HG02970 (cell line): Measurements from ENCODE around the gene MAN1B1.
"Not testable (repeated sequence)": the region's sequence is repeated elsewhere in the genome, so short reads cannot be mapped to it uniquely, and the experiment has no call there.

ENCODE experiments used
- ATAC-seq: cut with Tn5 transposase; IDR thresholded peaks from one replicate; pipeline ENCODE4 v1.9.1; 2021; ENCODE audit warnings: mild to moderate bottlenecking, moderate library complexity, moderate number of reproducible peaks; ENCODE audit not compliant: unreplicated experiment, low FRiP score

Gene MAN1B1

GRCh38 chr9:137052293-137052692, 34.5 kb upstream of the MAN1B1 start:
- ATAC-seq, result no peak

DNA sequence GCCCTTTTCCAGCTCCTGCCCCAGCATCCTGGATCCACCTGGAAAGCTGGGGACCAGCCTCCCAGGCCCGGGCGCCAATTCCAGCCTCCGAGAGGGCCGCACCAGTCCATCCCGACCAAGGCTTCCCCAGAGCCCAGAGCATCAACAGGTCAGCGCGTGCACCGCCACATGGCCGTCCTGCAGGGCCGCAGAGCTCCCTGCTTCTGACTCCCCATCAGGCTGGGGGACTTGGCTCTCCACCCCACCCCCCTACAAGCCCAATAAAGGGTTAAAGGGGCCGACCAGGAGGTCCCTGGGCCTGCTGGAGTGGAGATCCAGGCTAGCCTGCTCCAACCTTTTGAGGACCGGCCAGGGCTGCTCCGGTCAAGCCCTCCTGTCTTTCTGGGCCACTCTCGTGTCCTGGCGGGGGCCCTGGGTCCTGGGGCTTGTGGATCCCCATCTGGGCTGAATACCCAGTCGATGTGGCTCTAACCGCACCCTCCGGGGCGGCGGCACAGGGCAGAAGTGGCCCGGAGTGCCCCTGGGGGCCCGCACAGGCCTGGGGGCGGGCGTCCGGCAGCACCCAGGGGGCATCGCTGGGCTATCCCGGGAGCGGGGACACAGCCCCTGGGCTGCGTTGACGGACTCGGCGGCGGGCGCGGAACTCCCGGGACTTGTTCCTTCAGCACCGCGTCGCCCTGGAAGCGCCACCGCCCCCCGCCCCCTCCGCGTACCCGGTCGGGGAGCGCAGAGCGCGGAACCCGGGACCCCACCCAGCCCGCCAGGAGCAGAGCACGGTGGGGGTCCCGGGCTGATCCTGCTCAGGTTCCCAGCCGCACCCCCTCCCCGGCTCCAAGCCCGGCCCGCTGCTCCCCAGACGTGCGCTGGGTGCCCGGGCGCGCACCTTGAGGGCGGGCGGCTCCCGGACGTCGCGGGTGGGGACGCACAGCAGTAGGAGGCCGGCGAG, 33.5 kb upstream of the MAN1B1 start:
- ATAC-seq, result no peak

GRCh38 chr9:137053944-137054931, 32.5 kb upstream of the MAN1B1 start, which contains the start of gene ENTPD2:
ENTPD2 (minus strand) TSS chr9:137054061; CDS start chr9:137053997, 64 bp downstream.
- no peak for ATAC-seq

DNA sequence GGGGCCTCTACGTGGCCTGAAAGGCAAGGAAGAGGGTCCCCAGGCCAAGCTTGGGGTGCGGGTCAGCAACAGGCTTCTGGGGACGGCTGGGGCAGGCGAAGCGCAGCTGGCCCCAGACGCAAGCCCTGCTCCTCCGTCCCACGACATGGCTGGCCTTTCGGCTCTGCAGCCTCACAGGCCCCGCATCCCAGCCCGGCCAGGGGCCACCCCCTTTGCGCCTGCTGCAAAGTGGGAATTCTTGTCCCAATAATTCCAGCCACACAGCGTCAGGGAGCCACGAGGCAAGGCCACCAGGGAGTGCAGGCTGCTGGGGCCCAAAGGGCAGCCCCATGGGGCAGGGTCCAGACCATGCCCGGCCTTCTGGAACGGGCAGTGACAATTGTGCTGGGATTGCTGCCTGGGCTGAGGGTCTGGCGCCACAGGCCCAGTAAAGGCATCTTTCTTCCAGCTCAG, 31.8 kb upstream of the MAN1B1 start:
- ATAC-seq, result no peak

DNA sequence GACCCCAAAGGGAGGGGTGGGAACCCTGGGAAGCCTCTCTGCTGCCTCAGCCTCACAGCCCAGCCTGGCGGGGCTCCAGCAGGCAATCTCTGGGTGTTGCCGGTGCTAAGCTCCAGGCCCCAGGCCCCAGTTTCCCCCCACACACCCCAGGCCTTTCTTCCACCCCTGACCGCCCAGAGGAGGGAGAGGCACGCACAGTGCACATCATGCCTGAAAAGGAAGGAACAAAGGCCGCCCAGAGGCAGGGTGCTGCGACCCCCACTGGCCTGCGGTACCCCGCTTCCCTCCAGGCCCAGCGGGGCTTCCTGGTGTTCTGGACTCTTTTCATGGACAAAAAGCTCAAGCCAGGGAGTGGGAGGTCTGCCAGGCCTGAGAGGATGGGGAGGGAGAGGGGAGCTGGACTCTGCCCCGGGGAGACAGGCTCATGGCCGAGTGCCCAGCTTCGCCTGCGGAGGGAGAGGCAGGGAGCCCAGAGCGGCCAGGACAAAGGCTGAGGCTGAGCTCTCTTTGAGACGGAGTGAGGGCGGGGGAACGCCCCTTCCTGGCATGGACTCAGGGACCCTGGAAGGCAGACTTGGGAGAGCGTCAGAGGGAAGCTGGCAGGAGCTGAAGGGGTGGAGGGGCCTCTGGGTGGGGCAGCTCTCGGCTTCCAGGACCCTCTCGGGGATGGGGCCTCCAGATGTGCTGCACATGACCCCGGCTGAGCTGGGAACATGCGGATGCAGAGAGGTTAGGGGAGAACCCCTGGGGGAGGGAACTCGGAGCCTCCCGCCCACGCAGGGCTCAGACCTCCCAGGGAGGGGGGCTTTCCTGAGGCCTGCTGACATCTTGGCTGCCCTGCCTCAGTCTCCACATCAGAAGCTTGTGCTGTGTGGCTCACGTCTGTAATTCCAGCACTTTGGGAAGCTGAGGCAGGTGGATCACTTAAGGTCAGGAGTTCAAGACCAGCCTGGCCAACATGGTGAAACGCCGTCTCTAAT, 31.1 kb upstream of the MAN1B1 start:
- ATAC-seq, result no peak

DNA sequence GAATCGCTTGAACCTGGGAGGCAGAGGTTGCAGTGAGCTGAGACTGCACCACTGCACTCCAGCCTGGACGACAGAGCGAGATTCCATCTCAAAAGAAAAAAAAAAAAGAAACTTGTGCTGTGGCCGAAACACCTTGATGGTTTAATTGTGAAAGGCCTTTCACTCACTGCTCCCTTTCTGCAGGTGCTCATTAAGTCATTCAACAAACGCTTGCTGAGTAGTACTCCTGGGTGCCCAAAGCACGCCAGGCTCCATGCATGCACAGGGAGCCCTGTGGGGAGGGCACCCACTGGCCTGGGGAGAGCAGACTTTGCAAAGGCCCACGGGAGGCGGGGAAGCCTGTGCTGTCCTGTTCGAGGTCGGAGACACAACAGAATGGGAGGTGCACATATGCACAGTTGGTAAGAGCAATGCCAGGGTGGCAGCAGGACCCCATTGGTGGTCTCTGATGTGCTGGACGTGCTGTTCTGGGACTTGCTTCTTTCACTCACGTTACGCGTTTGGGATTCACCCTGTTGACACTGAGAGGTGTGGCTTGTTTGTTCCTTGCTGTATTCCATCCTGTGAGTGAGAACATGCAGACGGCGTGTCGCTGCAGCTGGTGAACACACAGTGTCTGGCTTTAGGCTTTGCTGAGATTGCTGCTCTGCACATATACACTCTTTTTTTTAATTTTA, 29.9 kb upstream of the MAN1B1 start:
- ATAC-seq, result no peak

DNA sequence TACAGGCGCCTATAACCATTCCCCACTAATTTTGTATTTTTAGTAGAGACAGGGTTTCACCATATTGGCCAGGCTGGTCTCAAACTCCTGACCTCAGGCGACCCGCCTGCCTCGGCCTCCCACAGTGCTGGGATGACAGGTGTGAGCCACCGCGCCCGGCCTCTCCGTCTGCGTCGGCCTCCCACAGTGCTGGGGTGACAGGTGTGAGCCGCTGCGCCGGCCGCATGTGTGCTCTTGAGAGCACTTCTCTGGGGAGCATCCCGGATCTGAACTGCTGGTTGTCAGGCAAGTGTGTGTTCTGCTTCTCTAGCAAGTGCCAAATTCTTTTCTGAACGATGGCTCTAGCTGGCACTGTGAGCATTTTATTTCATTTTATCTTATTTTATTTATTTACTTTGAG, 29.2 kb upstream of the MAN1B1 start:
- no peak for ATAC-seq

GRCh38 chr9:137058521-137059234, 28.1 kb upstream of the MAN1B1 start:
- no peak for ATAC-seq

GRCh38 chr9:137062384-137062783, 24.4 kb upstream of the MAN1B1 start:
- ATAC-seq, result no peak

DNA sequence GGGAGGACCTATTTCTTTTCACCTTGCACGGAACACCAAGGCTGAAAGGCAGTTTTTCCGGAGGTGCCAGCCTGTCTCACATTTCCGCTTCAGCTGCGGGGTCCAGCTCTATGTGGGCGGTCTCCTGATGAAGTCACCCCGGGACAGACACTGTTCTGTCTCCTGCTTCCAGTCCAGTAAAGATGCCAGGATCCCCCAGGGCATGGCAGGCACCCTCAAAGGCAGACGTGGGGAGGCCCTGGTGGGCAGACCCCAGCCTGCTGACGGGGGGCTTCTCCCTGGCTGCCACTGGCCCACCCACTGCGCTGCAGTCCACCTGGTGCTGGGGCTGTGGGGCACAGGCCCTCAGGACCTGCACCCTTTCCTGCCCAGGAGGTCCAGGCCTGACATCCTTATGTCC, 24.0 kb upstream of the MAN1B1 start:
- ATAC-seq, result not testable (repeated sequence)

DNA sequence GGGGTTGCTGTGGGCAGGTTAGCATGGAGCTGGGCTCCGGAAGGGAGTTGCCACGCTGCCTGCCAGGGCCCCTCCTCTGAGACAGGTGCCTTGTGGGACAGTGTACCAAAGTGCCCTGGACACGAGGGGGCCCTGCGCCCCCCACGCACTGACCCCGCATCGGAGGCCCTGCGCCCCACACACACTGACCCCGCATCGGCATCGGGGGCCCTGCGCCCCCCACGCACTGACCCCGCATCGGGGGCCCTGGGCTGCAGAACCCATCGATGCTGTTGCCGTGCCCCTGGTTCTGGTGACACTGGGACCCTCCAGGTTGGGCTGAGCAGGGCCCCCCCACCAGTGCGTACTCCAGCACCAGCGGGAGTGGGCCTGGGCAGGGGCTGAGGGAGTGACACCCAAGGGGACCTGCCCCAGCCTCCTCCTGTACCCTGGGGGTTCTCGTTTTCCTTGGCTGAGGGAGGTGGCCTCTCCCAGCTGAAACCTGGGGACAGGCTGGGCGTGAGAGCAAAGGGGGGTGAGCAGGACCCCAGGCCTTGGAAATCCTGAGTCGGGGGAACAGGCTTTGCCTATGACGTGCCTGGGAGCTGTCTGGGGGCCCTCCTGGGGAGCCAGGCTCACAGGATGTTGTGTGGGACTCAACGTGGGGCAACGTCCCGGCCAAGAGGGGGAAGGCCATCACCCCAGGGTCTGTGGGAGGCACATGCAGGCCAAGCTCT, 23.3 kb upstream of the MAN1B1 start:
- ATAC-seq, result no peak

GRCh38 chr9:137064027-137064879, 22.5 kb upstream of the MAN1B1 start:
- no peak for ATAC-seq

- ATAC-seq, result no peak
These were observed 22.0 kb upstream of the MAN1B1 start for GRCh38 chr9:137064880-137065164.

- no peak for ATAC-seq
These were observed 21.3 kb upstream of the MAN1B1 start for GRCh38 chr9:137065336-137065967.

DNA sequence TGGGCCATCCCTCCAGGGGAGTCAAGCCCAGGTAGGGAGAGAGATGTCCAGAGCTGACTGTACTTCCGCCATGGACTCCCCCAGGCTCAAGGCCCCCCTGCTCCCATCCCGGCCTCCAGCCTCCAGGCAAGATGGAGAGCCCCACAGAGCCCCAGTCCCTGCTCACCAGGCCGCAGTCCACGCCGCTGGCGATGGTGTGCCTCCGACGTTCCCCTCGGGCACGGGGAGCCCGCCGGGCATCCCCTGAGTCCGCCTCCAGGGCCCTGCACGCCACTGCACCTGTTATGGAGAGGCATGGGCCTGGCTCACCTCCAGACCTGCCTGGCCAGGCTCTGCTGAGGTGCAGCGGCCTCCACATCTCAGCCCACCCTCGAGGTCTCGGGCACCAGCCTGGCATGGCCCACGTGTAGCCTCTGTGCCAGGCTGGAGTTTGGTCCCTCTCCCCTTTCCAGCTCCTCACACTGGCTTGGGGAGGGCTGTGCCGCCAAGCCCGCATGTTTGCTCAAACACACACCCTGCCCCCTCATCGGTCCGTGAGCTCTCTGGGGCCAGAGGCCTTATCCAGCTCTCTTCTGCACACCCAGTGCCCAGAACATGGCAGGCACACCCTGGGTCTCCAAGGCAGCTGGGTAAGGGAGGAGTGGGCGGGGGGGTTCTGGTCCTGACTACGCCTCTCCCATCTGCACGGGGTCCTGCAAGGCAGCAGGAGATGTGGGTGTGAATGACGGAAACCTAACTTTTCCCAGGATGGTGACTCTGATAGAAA, 20.5 kb upstream of the MAN1B1 start:
- no peak for ATAC-seq
